H9 (cell line): ENCODE data around the gene FXYD4. TPM values are rescaled to one million over a fixed set of nuclear protein-coding genes. Genes with fewer than 3 reads are reported as not detected.

Experiments
- DNase-seq: peaks from one replicate; pipeline ENCODE4 v3.0.0-alpha.2; 2017
- H2AFZ ChIP-seq: one replicate; pipeline ENCODE4 v1.6.1; 2013; ENCODE audit warnings: mild to moderate bottlenecking, low read length, control low read depth, moderate library complexity
- H2AK5ac ChIP-seq: 2 replicates; pipeline ENCODE4 v1.6.1; 2013; ENCODE audit warnings: low read length, control low read depth, mixed read lengths; ENCODE audit not compliant: insufficient read length
- H2BK120ac ChIP-seq: one replicate; pipeline ENCODE4 v1.6.1; 2013; ENCODE audit warnings: low read depth, mild to moderate bottlenecking, low read length, control low read depth, inconsistent platforms; ENCODE audit not compliant: poor library complexity, severe bottlenecking
- H2BK12ac ChIP-seq: 2 replicates; pipeline ENCODE4 v1.6.1; 2013; ENCODE audit warnings: low read length, control low read depth, mixed read lengths, low read depth; ENCODE audit not compliant: insufficient read length
- H2BK15ac ChIP-seq: 2 replicates; pipeline ENCODE4 v1.6.1; 2013; ENCODE audit warnings: low read depth, low read length, control low read depth
- H2BK20ac ChIP-seq: one replicate; pipeline ENCODE4 v1.6.1; 2013; ENCODE audit warnings: low read depth, mild to moderate bottlenecking, low read length, control low read depth, inconsistent platforms; ENCODE audit not compliant: poor library complexity, severe bottlenecking
- H2BK5ac ChIP-seq: 2 replicates; pipeline ENCODE4 v1.6.1; 2013; ENCODE audit warnings: low read length, control low read depth, mixed read lengths; ENCODE audit not compliant: insufficient read length
- H3K14ac ChIP-seq: 2 replicates; pipeline ENCODE4 v1.6.1; 2013; ENCODE audit warnings: low read length, control low read depth; ENCODE audit not compliant: insufficient read depth
- H3K18ac ChIP-seq: 2 replicates; pipeline ENCODE4 v1.6.1; 2013; ENCODE audit warnings: low read depth, mild to moderate bottlenecking, mixed read lengths, low read length, control low read depth; ENCODE audit not compliant: insufficient read length
- H3K23ac ChIP-seq: 2 replicates; pipeline ENCODE4 v1.6.1; 2013; ENCODE audit warnings: low read length, control low read depth, mixed read lengths, low read depth; ENCODE audit not compliant: insufficient read length
- H3K23me2 ChIP-seq: 2 replicates; pipeline ENCODE4 v1.6.1; 2013; ENCODE audit warnings: low read depth, mild to moderate bottlenecking, mixed read lengths, low read length, control low read depth; ENCODE audit not compliant: insufficient read length, poor library complexity, severe bottlenecking
- H3K27ac ChIP-seq: 2 replicates; pipeline ENCODE4 v1.5.1; 2013; ENCODE audit warnings: low read length, control low read depth, mixed read lengths, low read depth; ENCODE audit not compliant: insufficient read length
- H3K27me3 ChIP-seq: 2 replicates; pipeline ENCODE4 v1.6.1; 2013; ENCODE audit warnings: low read length, control low read depth, inconsistent platforms; ENCODE audit not compliant: insufficient read depth
- H3K4ac ChIP-seq: 2 replicates; pipeline ENCODE4 v1.6.1; 2013; ENCODE audit warnings: low read depth, mild to moderate bottlenecking, control low read depth, inconsistent platforms, low read length, moderate library complexity
- H3K4me1 ChIP-seq: 2 replicates; pipeline ENCODE4 v1.6.1; 2013; ENCODE audit warnings: low read length, control low read depth, inconsistent platforms; ENCODE audit not compliant: insufficient read depth
- H3K4me2 ChIP-seq: 2 replicates; pipeline ENCODE4 v1.6.1; 2013; ENCODE audit warnings: low read length, control low read depth, mixed read lengths; ENCODE audit not compliant: insufficient read length, insufficient read depth
- H3K56ac ChIP-seq: 2 replicates; pipeline ENCODE4 v1.6.1; 2013; ENCODE audit warnings: low read depth, mild to moderate bottlenecking, mixed read lengths, low read length, control low read depth; ENCODE audit not compliant: insufficient read length
- H3K79me1 ChIP-seq: 2 replicates; pipeline ENCODE4 v1.6.1; 2013; ENCODE audit warnings: low read depth, mild to moderate bottlenecking, moderate library complexity, low read length, control low read depth, inconsistent platforms; ENCODE audit not compliant: insufficient read depth, poor library complexity, severe bottlenecking
- H3K79me2 ChIP-seq: 2 replicates; pipeline ENCODE4 v1.6.1; 2013; ENCODE audit warnings: low read length, control low read depth, inconsistent platforms; ENCODE audit not compliant: insufficient read depth
- H3K9ac ChIP-seq: 2 replicates; pipeline ENCODE4 v1.6.1; 2013; ENCODE audit warnings: low read length, control low read depth, mixed read lengths; ENCODE audit not compliant: insufficient read length; ENCODE audit errors: extremely low read depth
- H3K9me3 ChIP-seq: one replicate; pipeline ENCODE4 v1.6.1; 2013; ENCODE audit warnings: low read depth, low read length, inconsistent platforms; ENCODE audit not compliant: control insufficient read depth
- H3T11ph ChIP-seq: one replicate; pipeline ENCODE4 v1.6.1; 2013; ENCODE audit warnings: mild to moderate bottlenecking, low read length, control low read depth, inconsistent platforms
- H4K20me1 ChIP-seq: one replicate; pipeline ENCODE4 v1.6.1; 2013; ENCODE audit not compliant: control insufficient read depth, insufficient read length, insufficient read depth
- H4K5ac ChIP-seq: 2 replicates; pipeline ENCODE4 v1.6.1; 2013; ENCODE audit warnings: low read depth, mild to moderate bottlenecking, mixed read lengths, low read length, control low read depth; ENCODE audit not compliant: insufficient read length
- H4K8ac ChIP-seq: replicated peaks from 2 replicates; pipeline ENCODE4 v1.6.1; 2013; ENCODE audit warnings: low read length, control low read depth, mixed read lengths, low read depth; ENCODE audit not compliant: insufficient read length
- H4K91ac ChIP-seq: 2 replicates; pipeline ENCODE4 v1.6.1; 2013; ENCODE audit warnings: low read depth, mild to moderate bottlenecking, moderate library complexity, mixed read lengths, low read length, control low read depth; ENCODE audit not compliant: insufficient read length
- H3K27ac Mint-ChIP-seq, 3 experiments: 2 replicates in 2 of 3; 3 replicates in 1 of 3; pipeline ENCODE4 v1.8.0; 2020 to 2021; ENCODE audit warnings: mixed read lengths in 3 of 3, mild to moderate bottlenecking in 1 of 3, moderate library complexity in 1 of 3
- H3K27me3 Mint-ChIP-seq: 2 replicates; pipeline ENCODE4 v1.8.0; 2021; ENCODE audit warnings: low read depth, mild to moderate bottlenecking, moderate library complexity, mixed read lengths
- H3K36me3 Mint-ChIP-seq, 3 experiments: 2 replicates in 2 of 3; 3 replicates in 1 of 3; pipeline ENCODE4 v1.8.0; 2020 to 2021; ENCODE audit warnings: low read depth in 3 of 3, mixed read lengths in 3 of 3; ENCODE audit not compliant: insufficient read depth in 1 of 3
- H3K4me1 Mint-ChIP-seq, 2 experiments: 2 replicates each; pipeline ENCODE4 v1.8.0; 2020; ENCODE audit warnings: mixed read lengths in 2 of 2
- H3K4me3 Mint-ChIP-seq, 2 experiments: 2 replicates in 1 of 2; 3 replicates in 1 of 2; pipeline ENCODE4 v1.8.0; 2020 to 2021; ENCODE audit warnings: mild to moderate bottlenecking in 2 of 2, mixed read lengths in 2 of 2, moderate library complexity in 1 of 2
- H3K9me3 Mint-ChIP-seq, 2 experiments: 2 replicates in 1 of 2; 3 replicates in 1 of 2; pipeline ENCODE4 v1.8.0; 2020; ENCODE audit warnings: mild to moderate bottlenecking in 2 of 2, mixed read lengths in 2 of 2, moderate library complexity in 1 of 2
- WGBS: extraction: QIAGEN DNeasy Blood & Tissue Kit; methylation state at CpG from one replicate; pipeline ENCODE4 v1.1.7; 2013; ENCODE audit warnings: missing lambda C conversion rate, low lambda C conversion rate, mixed read lengths; ENCODE audit not compliant: insufficient read length; ENCODE audit errors: extremely low coverage; 5-methylcytosine and 5-hydroxymethylcytosine counted together
- total RNA-seq: library from RNA; stranded (reverse); gene quantifications from 2 replicates; pipeline ENCODE4 v1.2.1, GENCODE V29; 2021
- TF ChIP-seq, protein P1 (sequence below): fragments of 200-600 bp; sonication (generic); conservative IDR thresholded peaks from 3 replicates; pipeline ENCODE4 v1.8.0; 2021; ENCODE audit warnings: antibody characterized with exemption, mild to moderate bottlenecking

Gene FXYD4
- total RNA-seq, 1 experiment from 2014 or later = not detected

DNA sequence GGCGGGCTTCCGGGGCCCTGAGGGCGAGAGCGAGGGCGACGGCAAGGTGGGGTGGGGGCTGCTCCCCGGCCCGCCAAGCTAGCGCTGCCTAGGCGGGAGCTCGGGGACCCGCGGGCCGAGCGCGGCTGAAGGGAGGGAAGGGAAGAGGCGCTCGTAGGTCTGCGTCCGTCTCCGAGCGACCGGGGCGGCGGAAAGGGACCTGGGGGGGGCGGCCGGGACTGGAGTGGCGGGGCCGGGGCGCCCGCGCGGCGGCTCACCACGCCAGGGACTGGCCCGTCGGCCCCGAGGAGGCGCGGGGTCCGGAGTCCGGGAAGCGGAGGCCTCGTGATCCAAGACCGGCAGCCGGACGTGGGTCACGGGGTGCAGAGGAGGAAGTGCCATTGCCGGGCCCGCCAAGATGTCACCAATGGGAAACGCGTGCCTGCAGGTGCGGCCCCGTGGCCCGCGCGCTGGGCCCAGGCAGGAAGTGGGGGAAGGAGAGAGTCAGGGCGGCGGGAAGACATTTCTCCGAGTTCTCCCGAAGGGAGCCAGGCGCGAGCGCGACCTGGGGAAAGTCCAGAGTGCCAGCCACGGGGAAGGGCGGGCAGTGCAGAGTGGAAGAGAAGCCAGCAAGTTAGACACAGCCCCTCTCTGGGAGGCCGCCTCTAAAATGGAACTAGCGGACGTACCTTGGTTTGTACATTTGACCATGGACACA is 25.6 kb downstream of the FXYD4 start:
- peaks cover 2% of the 10 kb centered on the region for H3K27me3 Mint-ChIP-seq
- Histone ChIP-seq H4K8ac (no peak overlapping the region), H2BK5ac (no peak overlapping the region), H3K18ac (peak overlapping the region; percentile 93), H3T11ph (no peak overlapping the region), H3K23me2 (peaks cover 10% of the 10 kb centered on the region), H3K4me1 (peaks cover 2% of the 10 kb centered on the region; the same call in 1 of the 2 replicates), H4K20me1 (no peaks in the 10 kb centered on the region), H3K9ac (peak overlapping the region; percentile 87), H3K27me3 (no peaks in the 10 kb centered on the region), H2AFZ (no peak overlapping the region), H3K23ac (no peak overlapping the region), H3K27ac (no peak overlapping the region), H3K4me2 (peak overlapping the region; percentile 92), H2BK120ac (no peak overlapping the region), H3K14ac (peak overlapping the region; percentile 85), H3K79me2 (peaks cover 60% of the 10 kb centered on the region), H4K5ac (no peak overlapping the region), H3K4ac (no peak overlapping the region; the same call in 1 of the 2 replicates), H2AK5ac (no peak overlapping the region), H3K9me3 (no peaks in the 10 kb centered on the region), H3K79me1 (peaks cover 7% of the 10 kb centered on the region), H2BK12ac (no peak overlapping the region), H4K91ac (no peak overlapping the region), H2BK15ac (no peak overlapping the region), H2BK20ac (no peak overlapping the region), H3K56ac (no peak overlapping the region)
- H3K36me3 Mint-ChIP-seq = peaks cover 33 to 55% (median 43%) of the 10 kb centered on the region in 3 experiments
- H3K4me1 Mint-ChIP-seq = peaks cover 63 to 67% of the 10 kb centered on the region in 2 experiments
- TF ChIP-seq, protein P1, sequence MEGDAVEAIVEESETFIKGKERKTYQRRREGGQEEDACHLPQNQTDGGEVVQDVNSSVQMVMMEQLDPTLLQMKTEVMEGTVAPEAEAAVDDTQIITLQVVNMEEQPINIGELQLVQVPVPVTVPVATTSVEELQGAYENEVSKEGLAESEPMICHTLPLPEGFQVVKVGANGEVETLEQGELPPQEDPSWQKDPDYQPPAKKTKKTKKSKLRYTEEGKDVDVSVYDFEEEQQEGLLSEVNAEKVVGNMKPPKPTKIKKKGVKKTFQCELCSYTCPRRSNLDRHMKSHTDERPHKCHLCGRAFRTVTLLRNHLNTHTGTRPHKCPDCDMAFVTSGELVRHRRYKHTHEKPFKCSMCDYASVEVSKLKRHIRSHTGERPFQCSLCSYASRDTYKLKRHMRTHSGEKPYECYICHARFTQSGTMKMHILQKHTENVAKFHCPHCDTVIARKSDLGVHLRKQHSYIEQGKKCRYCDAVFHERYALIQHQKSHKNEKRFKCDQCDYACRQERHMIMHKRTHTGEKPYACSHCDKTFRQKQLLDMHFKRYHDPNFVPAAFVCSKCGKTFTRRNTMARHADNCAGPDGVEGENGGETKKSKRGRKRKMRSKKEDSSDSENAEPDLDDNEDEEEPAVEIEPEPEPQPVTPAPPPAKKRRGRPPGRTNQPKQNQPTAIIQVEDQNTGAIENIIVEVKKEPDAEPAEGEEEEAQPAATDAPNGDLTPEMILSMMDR = no peak
- no CpG with 5 or more reads among the region's 70 CpGs for WGBS
- H3K9me3 Mint-ChIP-seq = no peaks in the 10 kb centered on the region; a peak in 1 of 5 replicates
- peak; percentile 93 for DNase-seq
- H3K27ac Mint-ChIP-seq = peak overlapping the region; percentile 98 to 99 (median 99); a peak in 6 of 7 replicates
- peak overlapping the region; percentile 89 to 92 for H3K4me3 Mint-ChIP-seq
